GM10847 (cell line): ENCODE measurements around the gene AP4M1.

Experiments used
- POLR2A ChIP-seq: IDR thresholded peaks from 2 replicates; pipeline ENCODE4 v1.6.1; 2011; ENCODE audit not compliant: insufficient read length; ENCODE audit errors: extremely low read depth

AP4M1 gene

GRCh38 chr7:100093498-100093897, 7.9 kb upstream of the AP4M1 start:
- no peak for TF ChIP-seq POLR2A

- no peak for TF ChIP-seq POLR2A
Observed at GRCh38 chr7:100093925-100094486, 7.4 kb upstream of the AP4M1 start.

- no peak for TF ChIP-seq POLR2A
Observed at GRCh38 chr7:100095289-100095688, 6.2 kb upstream of the AP4M1 start.

- TF ChIP-seq POLR2A: no peak
Observed at GRCh38 chr7:100095704-100096103, 5.7 kb upstream of the AP4M1 start.

GRCh38 chr7:100098913-100099312, 2.5 kb upstream of the AP4M1 start:
- no peak for TF ChIP-seq POLR2A

- TF ChIP-seq POLR2A: no peak
Observed at GRCh38 chr7:100099452-100099851, 2.0 kb upstream of the AP4M1 start.

- TF ChIP-seq POLR2A: no peak
Observed at GRCh38 chr7:100100420-100101015, 925 bp upstream of the AP4M1 start.

- TF ChIP-seq POLR2A: no peak
Observed at GRCh38 chr7:100102950-100103840, 1.8 kb downstream of the AP4M1 start.

- TF ChIP-seq POLR2A: no peak
Observed at GRCh38 chr7:100105534-100105933, 4.1 kb downstream of the AP4M1 start.

- no peak for TF ChIP-seq POLR2A
Observed at GRCh38 chr7:100106633-100107032, 5.2 kb downstream of the AP4M1 start.

GRCh38 chr7:100107125-100107737, 5.8 kb downstream of the AP4M1 start:
- no peak for TF ChIP-seq POLR2A

GRCh38 chr7:100107890-100108289, 6.4 kb downstream of the AP4M1 start:
- TF ChIP-seq POLR2A: no peak

GRCh38 chr7:100109521-100110163, 8.2 kb downstream of the AP4M1 start:
- no peak for TF ChIP-seq POLR2A

- no peak for TF ChIP-seq POLR2A
Observed at GRCh38 chr7:100111156-100111555, 9.7 kb downstream of the AP4M1 start.

GRCh38 chr7:100111914-100112313, 10.5 kb downstream of the AP4M1 start:
- no peak for TF ChIP-seq POLR2A

- TF ChIP-seq POLR2A: no peak
Observed at GRCh38 chr7:100115026-100115425, 13.6 kb downstream of the AP4M1 start.
